PFSK-1 (cell line): Measurements from ENCODE around the gene SLC16A9.

Experiments
- FOXP2 ChIP-seq: optimal IDR thresholded peaks from 2 replicates; pipeline ENCODE3; 2011; ENCODE audit warnings: borderline replicate concordance, control low read depth, inconsistent platforms; ENCODE audit not compliant: insufficient read depth; ENCODE audit errors: extremely low read length, extremely low read depth
- POLR2AphosphoS5 ChIP-seq: IDR thresholded peaks from 2 replicates; pipeline ENCODE4 v1.6.1; 2012; ENCODE audit warnings: low read depth, mild to moderate bottlenecking, control low read depth, low read length, moderate library complexity
- REST ChIP-seq, 2 experiments: IDR thresholded peaks; 2 replicates each; pipeline versions ENCODE4 v1.6.1 to v1.8.0; 2011 to 2012; ENCODE audit warnings: low read depth in 2 of 2, low read length in 2 of 2, control low read depth in 1 of 2, inconsistent platforms in 1 of 2, mild to moderate bottlenecking in 1 of 2, moderate library complexity in 1 of 2; ENCODE audit not compliant: insufficient read depth in 1 of 2
- SIN3A ChIP-seq: IDR thresholded peaks from 2 replicates; pipeline ENCODE4 v1.6.1; 2012; ENCODE audit warnings: mild to moderate bottlenecking, low read length, moderate library complexity, borderline replicate concordance; ENCODE audit not compliant: insufficient read depth
- TAF1 ChIP-seq: IDR thresholded peaks from 2 replicates; pipeline ENCODE4 v1.6.1; 2012; ENCODE audit warnings: low read length, control low read depth, borderline replicate concordance; ENCODE audit not compliant: insufficient read depth

Gene SLC16A9

GRCh38 chr10:59618666-59619065 lies 91.0 kb downstream of the SLC16A9 start:
- TF ChIP-seq SIN3A = no peak
- no peak for TF ChIP-seq TAF1

GRCh38 chr10:59617996-59618395 lies 91.7 kb downstream of the SLC16A9 start:
- TF ChIP-seq TAF1 (no peak), FOXP2 (no peak), SIN3A (no peak), REST (IDR thresholded peaks at IDR 0.05; ENCODE audit: insufficient read depth in 1 of 2, low read depth in 2 of 2, low read length in 2 of 2) (no peak), POLR2AphosphoS5 (no peak)

- TF ChIP-seq REST (IDR thresholded peaks at IDR 0.05; ENCODE audit: insufficient read depth in 1 of 2, low read depth in 2 of 2, low read length in 2 of 2) (no peak), SIN3A (no peak), POLR2AphosphoS5 (no peak), TAF1 (no peak), FOXP2 (no peak)
These were observed 98.6 kb downstream of the SLC16A9 start for GRCh38 chr10:59611048-59611447.

GRCh38 chr10:59607970-59608369 lies 101.7 kb downstream of the SLC16A9 start:
- TF ChIP-seq REST (IDR thresholded peaks at IDR 0.05; ENCODE audit: insufficient read depth in 1 of 2, low read depth in 2 of 2, low read length in 2 of 2) = no peak
- TF ChIP-seq FOXP2 = no peak
- TF ChIP-seq TAF1 = no peak
- no peak for TF ChIP-seq SIN3A
- TF ChIP-seq POLR2AphosphoS5 = no peak

GRCh38 chr10:59606551-59606961 lies 103.1 kb downstream of the SLC16A9 start:
- TF ChIP-seq REST (IDR thresholded peaks at IDR 0.05; ENCODE audit: insufficient read depth in 1 of 2, low read depth in 2 of 2, low read length in 2 of 2) (no peak), SIN3A (no peak), POLR2AphosphoS5 (no peak), FOXP2 (no peak), TAF1 (no peak)
